ENCODE results near the gene TTLL11. TPM values are rescaled to one million over a fixed set of nuclear protein-coding genes. Genes with fewer than 3 reads are reported as not detected.

The TTLL11 gene
- total RNA-seq, 4 donors from 2014 or later, result 3.2 to 11.8 (median 9.0) TPM

GRCh38 chr9:122020398-122020797 lies 72.7 kb downstream of the TTLL11 start:
- intact Hi-C loops (cut with DNase I), result no loop called here
- TF ChIP-seq POLR2A (IDR thresholded peaks at IDR 0.05) (no peak), CTCF (IDR thresholded peaks at IDR 0.05) (no peak)
- 45 to 58% methylated on average over 2 of the region's 2 CpGs for WGBS, 2 donors

GRCh38 chr9:122016744-122017143 lies 76.4 kb downstream of the TTLL11 start:
- Histone ChIP-seq H3K9me3 (no peaks in the 10 kb centered on the region), H3K27me3 (no peaks in the 10 kb centered on the region), H3K4me1 (peaks cover 0 to 18% (median 0%) of the 10 kb centered on the region in 3 donors), H3K27ac (no peak overlapping the region), H3K36me3 (no peaks in the 10 kb centered on the region), H3K4me3 (no peak overlapping the region)
- TF ChIP-seq POLR2A (IDR thresholded peaks at IDR 0.05) (no peak), CTCF (IDR thresholded peaks at IDR 0.05) (peak in 2 of 6 experiments; percentile 16 to 18)
- DNase-seq, result no peak
- 36 to 50% methylated on average over 6 of the region's 6 CpGs for WGBS, 2 donors
- intact Hi-C loops (cut with DNase I), result no loop called here

More at GRCh38 chr9:122020398-122020797, 72.7 kb downstream of the TTLL11 start:
- H3K9me3 ChIP-seq, result no peaks in the 10 kb centered on the region
- no peak overlapping the region for H3K27ac ChIP-seq
- peaks cover 0 to 13% (median 0%) of the 10 kb centered on the region in 3 donors for H3K36me3 ChIP-seq
- H3K4me1 ChIP-seq, result peaks cover 0 to 14% (median 0%) of the 10 kb centered on the region in 3 donors
- H3K27me3 ChIP-seq, result no peaks in the 10 kb centered on the region
- no peak for DNase-seq
- no peak overlapping the region for H3K4me3 ChIP-seq

GRCh38 chr9:122016309-122016708 lies 76.8 kb downstream of the TTLL11 start:
- 46 to 67% methylated on average over 7 of the region's 7 CpGs for WGBS, 2 donors
- H3K27me3 ChIP-seq, result no peaks in the 10 kb centered on the region
- H3K36me3 ChIP-seq, result no peaks in the 10 kb centered on the region
- H3K4me1 ChIP-seq, result peaks cover 0 to 18% (median 0%) of the 10 kb centered on the region in 3 donors
- no peak for TF ChIP-seq CTCF (IDR thresholded peaks at IDR 0.05)
- no peak for TF ChIP-seq POLR2A (IDR thresholded peaks at IDR 0.05)
- DNase-seq, result no peak
- intact Hi-C loops (cut with DNase I), result no loop called here
- H3K27ac ChIP-seq, result no peak overlapping the region
- no peak overlapping the region for H3K4me3 ChIP-seq
- no peaks in the 10 kb centered on the region for H3K9me3 ChIP-seq

- Histone ChIP-seq H3K9me3 (no peaks in the 10 kb centered on the region), H3K4me3 (no peak overlapping the region), H3K4me1 (peaks cover 0 to 18% (median 0%) of the 10 kb centered on the region in 3 donors), H3K27me3 (no peaks in the 10 kb centered on the region), H3K36me3 (no peaks in the 10 kb centered on the region), H3K27ac (no peak overlapping the region)
- TF ChIP-seq CTCF (IDR thresholded peaks at IDR 0.05) (no peak), POLR2A (IDR thresholded peaks at IDR 0.05) (no peak)
- WGBS, 2 donors, result 54 to 65% methylated on average over 5 to 10 of the region's 11 CpGs
- DNase-seq, result no peak
- intact Hi-C loops (cut with DNase I), result no loop called here
These were observed 77.8 kb downstream of the TTLL11 start for GRCh38 chr9:122015170-122015821.

- H3K36me3 ChIP-seq, result no peaks in the 10 kb centered on the region
- intact Hi-C loops (cut with DNase I), result no loop called here
- H3K27me3 ChIP-seq, result no peaks in the 10 kb centered on the region
- peaks cover 0 to 16% (median 0%) of the 10 kb centered on the region in 3 donors for H3K4me1 ChIP-seq
- DNase-seq, result no peak
- no peaks in the 10 kb centered on the region for H3K9me3 ChIP-seq
- TF ChIP-seq CTCF (IDR thresholded peaks at IDR 0.05) (no peak), POLR2A (IDR thresholded peaks at IDR 0.05) (no peak)
- H3K27ac ChIP-seq, result no peak overlapping the region
- no peak overlapping the region for H3K4me3 ChIP-seq
- WGBS, 2 donors, result 81% methylated on average over 4 of the region's 4 CpGs
These were observed 81.2 kb downstream of the TTLL11 start for GRCh38 chr9:122011818-122012498.
